HG02759 (cell line): ENCODE data around the gene IER2.

Experiments
- ATAC-seq: cut with Tn5 transposase; IDR thresholded peaks from one replicate; pipeline ENCODE4 v1.9.1; 2021; ENCODE audit warnings: mild to moderate bottlenecking, moderate library complexity; ENCODE audit not compliant: unreplicated experiment

Gene IER2

GRCh38 chr19:13150187-13150930, at the start of gene IER2, which contains the start of gene STX10:
Gene IER2 (plus strand): TSS chr19:13150411. CDS start chr19:13153187, 2,776 bp downstream.
Gene STX10 (minus strand): TSS chr19:13150375. CDS start chr19:13150173, 202 bp downstream.
- peak; percentile 34 for ATAC-seq

- no peak for ATAC-seq
Observed at GRCh38 chr19:13100841-13101589, 49.2 kb upstream of the IER2 start.

GRCh38 chr19:13101590-13102415, 48.4 kb upstream of the IER2 start:
- ATAC-seq: no peak

GRCh38 chr19:13102416-13102665, 47.9 kb upstream of the IER2 start:
- no peak for ATAC-seq

GRCh38 chr19:13102666-13103580, 47.3 kb upstream of the IER2 start, which contains the start of gene LYL1:
Gene LYL1 (minus strand): TSS chr19:13102858. CDS start chr19:13101171, 1,687 bp downstream.
- ATAC-seq: peak; percentile 44

- ATAC-seq: no peak
Observed at GRCh38 chr19:13103581-13104359, 46.4 kb upstream of the IER2 start.

- ATAC-seq: peak; percentile 39
Observed at GRCh38 chr19:13104360-13104847, 45.8 kb upstream of the IER2 start.

- no peak for ATAC-seq
Observed at GRCh38 chr19:13104848-13105711, 45.1 kb upstream of the IER2 start.

GRCh38 chr19:13109361-13110098, 40.7 kb upstream of the IER2 start:
- no peak for ATAC-seq

GRCh38 chr19:13110099-13110610, 40.1 kb upstream of the IER2 start:
- no peak for ATAC-seq

- ATAC-seq: no peak
Observed at GRCh38 chr19:13112555-13112954, 37.7 kb upstream of the IER2 start.

- no peak for ATAC-seq
Observed at GRCh38 chr19:13115936-13116281, 34.3 kb upstream of the IER2 start.

GRCh38 chr19:13116282-13117175, 33.7 kb upstream of the IER2 start, which contains the start of gene TRMT1:
Gene TRMT1 (minus strand): TSS chr19:13116740. CDS start chr19:13116399, 341 bp downstream.
- no peak for ATAC-seq

- ATAC-seq: no peak
Observed at GRCh38 chr19:13117176-13117771, 32.9 kb upstream of the IER2 start.

GRCh38 chr19:13117772-13118423, 32.3 kb upstream of the IER2 start, which contains the start of gene NACC1:
Gene NACC1 (plus strand): TSS chr19:13118264. CDS start chr19:13135208, 16,944 bp downstream.
- peak; percentile 75 for ATAC-seq
